Measurements from ENCODE around the gene ANKH.

ANKH gene

GRCh38 chr5:14768508-14769365 is 102.8 kb downstream of the ANKH start:
- Histone ChIP-seq H3K27me3 (ENCODE audit: insufficient read depth, poor library complexity, severe bottlenecking) (no peaks in the 10 kb centered on the region), H3K9me3 (ENCODE audit: severe bottlenecking) (no peaks in the 10 kb centered on the region), H3K27ac (ENCODE audit: poor library complexity, severe bottlenecking) (no peak overlapping the region), H3K4me3 (ENCODE audit: severe bottlenecking) (no peak overlapping the region), H3K4me1 (ENCODE audit: insufficient read depth, poor library complexity, severe bottlenecking) (peaks cover 10% of the 10 kb centered on the region), H3K36me3 (ENCODE audit: low read depth) (no peaks in the 10 kb centered on the region)
- ATAC-seq (ENCODE audit: low read depth) (no peak), DNase-seq (ENCODE audit: low spot score) (no peak)
- no peak for TF ChIP-seq CTCF (IDR thresholded peaks at IDR 0.05; ENCODE audit: poor library complexity, severe bottlenecking)

GRCh38 chr5:14767735-14768507 is 103.7 kb downstream of the ANKH start:
- no peak for TF ChIP-seq CTCF (IDR thresholded peaks at IDR 0.05; ENCODE audit: poor library complexity, severe bottlenecking)
- no peak for DNase-seq (ENCODE audit: low spot score)
- no peaks in the 10 kb centered on the region for H3K9me3 ChIP-seq (ENCODE audit: severe bottlenecking)
- ATAC-seq (ENCODE audit: low read depth) = peak; percentile 70
- peaks cover 10% of the 10 kb centered on the region for H3K4me1 ChIP-seq (ENCODE audit: insufficient read depth, poor library complexity, severe bottlenecking)
- no peak overlapping the region for H3K27ac ChIP-seq (ENCODE audit: poor library complexity, severe bottlenecking)
- H3K4me3 ChIP-seq (ENCODE audit: severe bottlenecking) = no peak overlapping the region
- H3K36me3 ChIP-seq (ENCODE audit: low read depth) = no peaks in the 10 kb centered on the region
- no peaks in the 10 kb centered on the region for H3K27me3 ChIP-seq (ENCODE audit: insufficient read depth, poor library complexity, severe bottlenecking)

GRCh38 chr5:14767053-14767452 is 104.5 kb downstream of the ANKH start:
- no peak overlapping the region for H3K4me3 ChIP-seq (ENCODE audit: severe bottlenecking)
- no peak for TF ChIP-seq CTCF (IDR thresholded peaks at IDR 0.05; ENCODE audit: poor library complexity, severe bottlenecking)
- peaks cover 10% of the 10 kb centered on the region for H3K4me1 ChIP-seq (ENCODE audit: insufficient read depth, poor library complexity, severe bottlenecking)
- no peak overlapping the region for H3K27ac ChIP-seq (ENCODE audit: poor library complexity, severe bottlenecking)
- ATAC-seq (ENCODE audit: low read depth) = no peak
- H3K9me3 ChIP-seq (ENCODE audit: severe bottlenecking) = no peaks in the 10 kb centered on the region
- no peaks in the 10 kb centered on the region for H3K27me3 ChIP-seq (ENCODE audit: insufficient read depth, poor library complexity, severe bottlenecking)
- no peak for DNase-seq (ENCODE audit: low spot score)
- H3K36me3 ChIP-seq (ENCODE audit: low read depth) = no peaks in the 10 kb centered on the region

GRCh38 chr5:14766584-14766983 is 105.0 kb downstream of the ANKH start:
- Histone ChIP-seq H3K4me3 (ENCODE audit: severe bottlenecking) (no peak overlapping the region), H3K27me3 (ENCODE audit: insufficient read depth, poor library complexity, severe bottlenecking) (no peaks in the 10 kb centered on the region), H3K4me1 (ENCODE audit: insufficient read depth, poor library complexity, severe bottlenecking) (peaks cover 10% of the 10 kb centered on the region), H3K27ac (ENCODE audit: poor library complexity, severe bottlenecking) (no peak overlapping the region), H3K9me3 (ENCODE audit: severe bottlenecking) (no peaks in the 10 kb centered on the region), H3K36me3 (ENCODE audit: low read depth) (no peaks in the 10 kb centered on the region)
- no peak for DNase-seq (ENCODE audit: low spot score)
- ATAC-seq (ENCODE audit: low read depth) = no peak
- no peak for TF ChIP-seq CTCF (IDR thresholded peaks at IDR 0.05; ENCODE audit: poor library complexity, severe bottlenecking)

All from RWPE2 (cell line).